ENCODE measurements around the gene DDX50.

DNA sequence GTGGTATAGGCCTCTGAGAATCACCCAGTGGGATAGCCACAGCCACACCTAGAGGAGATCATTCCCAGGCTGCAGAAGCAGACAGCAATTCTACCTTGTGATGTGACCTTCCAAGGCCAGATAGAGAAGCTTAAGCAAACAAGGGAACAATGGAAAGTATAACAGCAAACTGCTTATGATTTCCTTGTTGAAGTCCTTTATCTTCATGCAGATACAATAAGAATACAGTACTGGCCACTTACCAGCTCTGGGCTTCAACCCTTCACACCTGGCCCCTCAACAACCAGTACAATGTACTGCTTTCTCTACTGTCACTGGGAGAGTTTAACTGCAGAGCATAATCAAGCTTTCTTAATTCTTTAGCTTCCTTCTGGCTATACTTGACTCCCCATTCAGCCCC, 22.6 kb upstream of the DDX50 start:
- TF ChIP-seq, protein P1, sequence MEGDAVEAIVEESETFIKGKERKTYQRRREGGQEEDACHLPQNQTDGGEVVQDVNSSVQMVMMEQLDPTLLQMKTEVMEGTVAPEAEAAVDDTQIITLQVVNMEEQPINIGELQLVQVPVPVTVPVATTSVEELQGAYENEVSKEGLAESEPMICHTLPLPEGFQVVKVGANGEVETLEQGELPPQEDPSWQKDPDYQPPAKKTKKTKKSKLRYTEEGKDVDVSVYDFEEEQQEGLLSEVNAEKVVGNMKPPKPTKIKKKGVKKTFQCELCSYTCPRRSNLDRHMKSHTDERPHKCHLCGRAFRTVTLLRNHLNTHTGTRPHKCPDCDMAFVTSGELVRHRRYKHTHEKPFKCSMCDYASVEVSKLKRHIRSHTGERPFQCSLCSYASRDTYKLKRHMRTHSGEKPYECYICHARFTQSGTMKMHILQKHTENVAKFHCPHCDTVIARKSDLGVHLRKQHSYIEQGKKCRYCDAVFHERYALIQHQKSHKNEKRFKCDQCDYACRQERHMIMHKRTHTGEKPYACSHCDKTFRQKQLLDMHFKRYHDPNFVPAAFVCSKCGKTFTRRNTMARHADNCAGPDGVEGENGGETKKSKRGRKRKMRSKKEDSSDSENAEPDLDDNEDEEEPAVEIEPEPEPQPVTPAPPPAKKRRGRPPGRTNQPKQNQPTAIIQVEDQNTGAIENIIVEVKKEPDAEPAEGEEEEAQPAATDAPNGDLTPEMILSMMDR (IDR thresholded peaks at IDR 0.05): no peak
- TF ChIP-seq POLR2AphosphoS5 (IDR thresholded peaks at IDR 0.05; ENCODE audit: low read depth, low read length) (no peak), REST (IDR thresholded peaks at IDR 0.05; ENCODE audit: insufficient read depth in 1 of 2, low read depth in 2 of 2, low read length in 1 of 2) (no peak)
